WTC11 (cell line): Measurements from ENCODE around the gene MAP1LC3A.

Experiments
- CTCF ChIP-seq: fragments of 200-600 bp; IDR thresholded peaks from 2 replicates; pipeline ENCODE4 v1.8.0; 2022; ENCODE audit warnings: antibody characterized with exemption
- NFE2L1 ChIP-seq: sonication (generic); formaldehyde crosslinking; IDR thresholded peaks from 2 replicates; pipeline ENCODE4 v1.8.1; 2023; ENCODE audit warnings: missing genetic modification reagents
- ZSCAN18 ChIP-seq: fragments of 250-450 bp; sonication (Bioruptor Pico); IDR thresholded peaks from 2 replicates; pipeline ENCODE4 v2.1.2; 2022; ENCODE audit warnings: mild to moderate bottlenecking, moderate library complexity
- TF ChIP-seq, protein P1 (sequence below): sonication (generic); formaldehyde crosslinking; IDR thresholded peaks from 2 replicates; pipeline ENCODE4 v1.8.1; 2023; ENCODE audit warnings: mild to moderate bottlenecking, moderate library complexity, missing genetic modification reagents
- TF ChIP-seq, protein P2 (sequence below): sonication (generic); formaldehyde crosslinking; IDR thresholded peaks from 2 replicates; pipeline ENCODE4 v1.8.0; 2023; ENCODE audit warnings: missing genetic modification reagents
- TF ChIP-seq, protein P3 (sequence below): sonication (generic); formaldehyde crosslinking; IDR thresholded peaks from 2 replicates; pipeline ENCODE4 v1.8.1; 2023; ENCODE audit warnings: mild to moderate bottlenecking, missing genetic modification reagents
- TF ChIP-seq, protein P4 (sequence below): sonication (generic); formaldehyde crosslinking; IDR thresholded peaks from 2 replicates; pipeline ENCODE4 v1.8.0; 2022; ENCODE audit warnings: mild to moderate bottlenecking, missing genetic modification reagents

- TF ChIP-seq CTCF (no peak), NFE2L1 (no peak), ZSCAN18 (CRISPR knock-in tag) (no peak)
- TF ChIP-seq, protein P1, sequence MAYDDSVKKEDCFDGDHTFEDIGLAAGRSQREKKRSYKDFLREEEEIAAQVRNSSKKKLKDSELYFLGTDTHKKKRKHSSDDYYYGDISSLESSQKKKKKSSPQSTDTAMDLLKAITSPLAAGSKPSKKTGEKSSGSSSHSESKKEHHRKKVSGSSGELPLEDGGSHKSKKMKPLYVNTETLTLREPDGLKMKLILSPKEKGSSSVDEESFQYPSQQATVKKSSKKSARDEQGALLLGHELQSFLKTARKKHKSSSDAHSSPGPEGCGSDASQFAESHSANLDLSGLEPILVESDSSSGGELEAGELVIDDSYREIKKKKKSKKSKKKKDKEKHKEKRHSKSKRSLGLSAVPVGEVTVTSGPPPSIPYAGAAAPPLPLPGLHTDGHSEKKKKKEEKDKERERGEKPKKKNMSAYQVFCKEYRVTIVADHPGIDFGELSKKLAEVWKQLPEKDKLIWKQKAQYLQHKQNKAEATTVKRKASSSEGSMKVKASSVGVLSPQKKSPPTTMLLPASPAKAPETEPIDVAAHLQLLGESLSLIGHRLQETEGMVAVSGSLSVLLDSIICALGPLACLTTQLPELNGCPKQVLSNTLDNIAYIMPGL (CRISPR knock-in tag), result no peak
- TF ChIP-seq, protein P2, sequence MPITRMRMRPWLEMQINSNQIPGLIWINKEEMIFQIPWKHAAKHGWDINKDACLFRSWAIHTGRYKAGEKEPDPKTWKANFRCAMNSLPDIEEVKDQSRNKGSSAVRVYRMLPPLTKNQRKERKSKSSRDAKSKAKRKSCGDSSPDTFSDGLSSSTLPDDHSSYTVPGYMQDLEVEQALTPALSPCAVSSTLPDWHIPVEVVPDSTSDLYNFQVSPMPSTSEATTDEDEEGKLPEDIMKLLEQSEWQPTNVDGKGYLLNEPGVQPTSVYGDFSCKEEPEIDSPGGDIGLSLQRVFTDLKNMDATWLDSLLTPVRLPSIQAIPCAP (CRISPR knock-in tag), result no peak
- TF ChIP-seq, protein P3, sequence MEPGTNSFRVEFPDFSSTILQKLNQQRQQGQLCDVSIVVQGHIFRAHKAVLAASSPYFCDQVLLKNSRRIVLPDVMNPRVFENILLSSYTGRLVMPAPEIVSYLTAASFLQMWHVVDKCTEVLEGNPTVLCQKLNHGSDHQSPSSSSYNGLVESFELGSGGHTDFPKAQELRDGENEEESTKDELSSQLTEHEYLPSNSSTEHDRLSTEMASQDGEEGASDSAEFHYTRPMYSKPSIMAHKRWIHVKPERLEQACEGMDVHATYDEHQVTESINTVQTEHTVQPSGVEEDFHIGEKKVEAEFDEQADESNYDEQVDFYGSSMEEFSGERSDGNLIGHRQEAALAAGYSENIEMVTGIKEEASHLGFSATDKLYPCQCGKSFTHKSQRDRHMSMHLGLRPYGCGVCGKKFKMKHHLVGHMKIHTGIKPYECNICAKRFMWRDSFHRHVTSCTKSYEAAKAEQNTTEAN (CRISPR knock-in tag), result no peak
- TF ChIP-seq, protein P4, sequence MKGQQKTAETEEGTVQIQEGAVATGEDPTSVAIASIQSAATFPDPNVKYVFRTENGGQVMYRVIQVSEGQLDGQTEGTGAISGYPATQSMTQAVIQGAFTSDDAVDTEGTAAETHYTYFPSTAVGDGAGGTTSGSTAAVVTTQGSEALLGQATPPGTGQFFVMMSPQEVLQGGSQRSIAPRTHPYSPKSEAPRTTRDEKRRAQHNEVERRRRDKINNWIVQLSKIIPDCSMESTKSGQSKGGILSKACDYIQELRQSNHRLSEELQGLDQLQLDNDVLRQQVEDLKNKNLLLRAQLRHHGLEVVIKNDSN (CRISPR knock-in tag), result no peak
These were observed 10.5 kb upstream of the MAP1LC3A start for GRCh38 chr20:34547844-34548613.
